ENCODE measurements around the gene LY86. TPM values are rescaled to one million over a fixed set of nuclear protein-coding genes. Genes with fewer than 3 reads are reported as not detected.

Gene LY86
- total and polyA plus RNA-seq, 9 of the 15 experiments (the other 6 are each of a cell fraction or from before 2014, with no cell fraction given) = 0.08 to 0.20 TPM; not detected in 7

DNA sequence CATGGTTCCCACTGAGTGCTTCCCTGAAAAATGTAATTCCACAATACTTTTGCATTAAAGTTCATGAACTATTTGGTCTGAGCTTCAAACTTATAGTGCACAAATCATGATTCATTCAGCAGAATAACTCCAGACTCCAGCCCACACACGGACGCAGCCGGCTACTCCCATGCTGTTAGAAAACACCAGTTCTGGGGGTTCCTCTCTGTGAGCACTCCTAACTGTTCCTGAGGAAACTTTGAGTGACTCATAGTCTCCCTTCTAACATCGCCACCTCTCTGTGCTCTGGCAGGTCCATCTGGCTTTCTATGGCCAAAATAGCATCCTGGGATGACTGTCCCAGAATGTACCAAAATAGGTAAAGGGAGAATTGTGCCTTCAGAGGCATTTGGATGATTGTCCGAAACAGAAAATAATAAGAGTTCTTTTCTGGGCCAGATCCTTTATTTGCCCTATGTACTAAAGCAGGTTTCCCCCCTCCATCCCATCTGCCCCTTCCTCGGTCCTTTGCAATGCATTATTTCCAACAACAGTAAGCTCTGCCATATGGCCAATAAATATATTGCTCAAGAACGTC is 32.3 kb upstream of the LY86 start (continued):
- no peak for TF ChIP-seq ELK1 (CRISPR knock-in tag; IDR thresholded peaks at IDR 0.05)
- no peak for TF ChIP-seq ZNF583 (CRISPR knock-in tag; IDR thresholded peaks at IDR 0.05)
- no peak for TF ChIP-seq SRF (CRISPR knock-in tag; IDR thresholded peaks at IDR 0.05)
- TF ChIP-seq LEF1 (IDR thresholded peaks at IDR 0.05) = no peak
- 0 out of 2 replicates have a peak, but pooled peaks have one; percentile 29 for TF ChIP-seq ATF3 (IDR thresholded peaks at IDR 0.05)
- TF ChIP-seq ATF3 (CRISPR knock-in tag; conservative IDR thresholded peaks at IDR 0.05) = no peak
- TF ChIP-seq ZNF395 (CRISPR knock-in tag; IDR thresholded peaks at IDR 0.05) = no peak
- TF ChIP-seq NEUROD1 (IDR thresholded peaks at IDR 0.05; ENCODE audit: borderline replicate concordance, low read depth, low read length, partially characterized antibody) = no peak
- 0 out of 2 replicates have a peak, but pooled peaks have one; percentile 51 for TF ChIP-seq IRF9 (tag; IDR thresholded peaks at IDR 0.05)
- TF ChIP-seq ZNF764 (CRISPR knock-in tag; IDR thresholded peaks at IDR 0.05; ENCODE audit: low read depth) = no peak
- no peak for TF ChIP-seq RBFOX2 (IDR thresholded peaks at IDR 0.05; ENCODE audit: low read depth, low read length)
- no peak for TF ChIP-seq XRCC4 (IDR thresholded peaks at IDR 0.05; ENCODE audit: extremely low read depth, insufficient read depth, insufficient read length)
- no peak for TF ChIP-seq KAT7 (CRISPR knock-in tag; IDR thresholded peaks at IDR 0.05; ENCODE audit: borderline replicate concordance)
